Progenitor cell of endocrine pancreas (in vitro differentiated cells): ENCODE results near the gene NAGLU. TPM values are rescaled to one million over a fixed set of nuclear protein-coding genes. Genes with fewer than 3 reads are reported as not detected.
A peak's percentile ranks its signal among the peaks of the same experiment; 100 is the strongest.

ENCODE experiments used
- DNase-seq: peaks from one replicate; pipeline ENCODE4 v3.0.0; 2021; ENCODE audit warnings: low spot score; ENCODE audit not compliant: unreplicated experiment
- H3K27ac Mint-ChIP-seq: 2 replicates; pipeline ENCODE4 v1.8.0; 2021; ENCODE audit warnings: mild to moderate bottlenecking, moderate library complexity, mixed read lengths
- H3K27me3 Mint-ChIP-seq: 2 replicates; pipeline ENCODE4 v1.8.0; 2021; ENCODE audit warnings: mixed read lengths
- H3K36me3 Mint-ChIP-seq: 2 replicates; pipeline ENCODE4 v1.8.0; 2022; ENCODE audit warnings: mixed read lengths; ENCODE audit not compliant: insufficient read depth
- H3K4me1 Mint-ChIP-seq: 2 replicates; pipeline ENCODE4 v1.8.0; 2021; ENCODE audit warnings: low read depth, mixed read lengths
- H3K4me3 Mint-ChIP-seq: 2 replicates; pipeline ENCODE4 v1.8.0; 2021; ENCODE audit warnings: low read depth, mild to moderate bottlenecking, moderate library complexity, mixed read lengths
- H3K9me3 Mint-ChIP-seq: 2 replicates; pipeline ENCODE4 v1.8.0; 2021; ENCODE audit warnings: low read depth, mixed read lengths
- total RNA-seq: library from RNA; stranded (reverse); gene quantifications from 2 replicates; pipeline ENCODE4 v1.2.1, GENCODE V29; 2021
- TF ChIP-seq, protein P1 (sequence below): fragments of 200-600 bp; sonication (generic); IDR thresholded peaks from one replicate; pipeline ENCODE4 v1.5.0; 2021; ENCODE audit warnings: antibody characterized with exemption, mild to moderate bottlenecking; ENCODE audit not compliant: unreplicated experiment

NAGLU gene
- total RNA-seq, 1 donor from 2014 or later = 19.0 TPM

GRCh38 chr17:42520540-42520951 is 15.5 kb upstream of the NAGLU start:
- peaks cover 32% of the 10 kb centered on the region for H3K36me3 Mint-ChIP-seq
- H3K4me3 Mint-ChIP-seq = no peak overlapping the region
- TF ChIP-seq, protein P1, sequence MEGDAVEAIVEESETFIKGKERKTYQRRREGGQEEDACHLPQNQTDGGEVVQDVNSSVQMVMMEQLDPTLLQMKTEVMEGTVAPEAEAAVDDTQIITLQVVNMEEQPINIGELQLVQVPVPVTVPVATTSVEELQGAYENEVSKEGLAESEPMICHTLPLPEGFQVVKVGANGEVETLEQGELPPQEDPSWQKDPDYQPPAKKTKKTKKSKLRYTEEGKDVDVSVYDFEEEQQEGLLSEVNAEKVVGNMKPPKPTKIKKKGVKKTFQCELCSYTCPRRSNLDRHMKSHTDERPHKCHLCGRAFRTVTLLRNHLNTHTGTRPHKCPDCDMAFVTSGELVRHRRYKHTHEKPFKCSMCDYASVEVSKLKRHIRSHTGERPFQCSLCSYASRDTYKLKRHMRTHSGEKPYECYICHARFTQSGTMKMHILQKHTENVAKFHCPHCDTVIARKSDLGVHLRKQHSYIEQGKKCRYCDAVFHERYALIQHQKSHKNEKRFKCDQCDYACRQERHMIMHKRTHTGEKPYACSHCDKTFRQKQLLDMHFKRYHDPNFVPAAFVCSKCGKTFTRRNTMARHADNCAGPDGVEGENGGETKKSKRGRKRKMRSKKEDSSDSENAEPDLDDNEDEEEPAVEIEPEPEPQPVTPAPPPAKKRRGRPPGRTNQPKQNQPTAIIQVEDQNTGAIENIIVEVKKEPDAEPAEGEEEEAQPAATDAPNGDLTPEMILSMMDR = peak; percentile 49
- H3K9me3 Mint-ChIP-seq = no peaks in the 10 kb centered on the region
- H3K27ac Mint-ChIP-seq = peak overlapping the region; percentile 90
- DNase-seq = no peak
- no peaks in the 10 kb centered on the region for H3K27me3 Mint-ChIP-seq
- peaks cover 25% of the 10 kb centered on the region for H3K4me1 Mint-ChIP-seq

DNA sequence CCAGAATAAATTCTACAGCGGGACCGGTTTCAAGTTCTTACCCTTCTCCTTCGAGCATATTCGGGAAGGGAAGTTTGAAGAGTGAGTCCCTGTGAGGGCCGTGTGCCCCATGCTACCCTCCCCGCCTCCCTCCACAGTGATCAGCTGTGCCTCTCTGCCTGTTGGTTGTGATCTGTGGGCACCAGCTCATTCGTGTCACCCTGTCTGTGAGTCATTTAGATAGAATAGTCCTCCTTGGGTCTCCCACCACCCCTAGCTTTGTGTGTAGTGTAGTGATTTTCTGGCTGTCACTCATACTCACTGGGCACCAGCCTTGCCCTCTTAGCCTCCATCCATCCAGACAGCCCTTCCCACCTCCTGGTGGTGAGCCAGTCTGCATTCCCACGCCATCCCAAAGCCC is 15.0 kb upstream of the NAGLU start:
- DNase-seq = no peak
- TF ChIP-seq, protein P1 = no peak
- H3K27ac Mint-ChIP-seq = peak overlapping the region; percentile 3
- no peak overlapping the region for H3K4me3 Mint-ChIP-seq
- no peaks in the 10 kb centered on the region for H3K9me3 Mint-ChIP-seq
- H3K27me3 Mint-ChIP-seq = no peaks in the 10 kb centered on the region
- peaks cover 30% of the 10 kb centered on the region for H3K36me3 Mint-ChIP-seq
- H3K4me1 Mint-ChIP-seq = peaks cover 25% of the 10 kb centered on the region

DNA sequence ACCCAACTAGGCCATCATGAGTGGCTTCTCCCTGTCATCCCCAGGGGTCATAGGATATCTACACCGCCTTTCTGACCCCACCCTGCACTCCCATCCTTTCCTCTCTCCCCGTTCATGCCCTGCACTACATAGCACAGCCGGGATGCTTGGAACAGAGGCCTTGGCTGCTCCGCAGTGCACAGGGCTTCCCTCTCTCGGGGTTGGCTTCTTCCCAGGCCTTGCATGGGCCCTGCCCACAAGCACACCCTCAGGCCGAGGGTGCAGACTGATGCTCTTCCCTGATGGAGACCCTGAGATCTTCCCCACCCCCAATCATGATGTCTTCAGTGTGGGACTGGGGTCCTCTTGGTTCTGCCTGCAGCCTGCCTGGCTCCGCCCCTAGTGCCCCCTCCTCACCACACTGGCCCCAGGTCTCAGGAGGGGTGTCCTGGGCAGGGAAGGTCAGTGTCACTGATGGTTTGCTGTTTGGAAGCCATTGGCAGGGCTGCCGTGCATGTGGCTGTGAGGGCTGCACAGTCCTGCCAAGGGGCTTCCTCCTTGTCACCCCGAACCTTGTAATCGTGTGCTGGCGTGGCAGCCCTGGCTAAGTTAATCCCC is 14.3 kb upstream of the NAGLU start:
- no peak for DNase-seq
- TF ChIP-seq, protein P1 = no peak
- Mint-ChIP-seq H3K27ac (no peak overlapping the region), H3K36me3 (peaks cover 25% of the 10 kb centered on the region), H3K4me1 (peaks cover 25% of the 10 kb centered on the region), H3K4me3 (no peak overlapping the region), H3K9me3 (no peaks in the 10 kb centered on the region), H3K27me3 (no peaks in the 10 kb centered on the region)

GRCh38 chr17:42522263-42522790 is 13.7 kb upstream of the NAGLU start:
- no peak for DNase-seq
- H3K4me1 Mint-ChIP-seq = peaks cover 26% of the 10 kb centered on the region
- TF ChIP-seq, protein P1 = no peak
- H3K9me3 Mint-ChIP-seq = no peaks in the 10 kb centered on the region
- no peak overlapping the region for H3K4me3 Mint-ChIP-seq
- H3K27me3 Mint-ChIP-seq = no peaks in the 10 kb centered on the region
- no peak overlapping the region for H3K27ac Mint-ChIP-seq
- H3K36me3 Mint-ChIP-seq = peaks cover 25% of the 10 kb centered on the region

DNA sequence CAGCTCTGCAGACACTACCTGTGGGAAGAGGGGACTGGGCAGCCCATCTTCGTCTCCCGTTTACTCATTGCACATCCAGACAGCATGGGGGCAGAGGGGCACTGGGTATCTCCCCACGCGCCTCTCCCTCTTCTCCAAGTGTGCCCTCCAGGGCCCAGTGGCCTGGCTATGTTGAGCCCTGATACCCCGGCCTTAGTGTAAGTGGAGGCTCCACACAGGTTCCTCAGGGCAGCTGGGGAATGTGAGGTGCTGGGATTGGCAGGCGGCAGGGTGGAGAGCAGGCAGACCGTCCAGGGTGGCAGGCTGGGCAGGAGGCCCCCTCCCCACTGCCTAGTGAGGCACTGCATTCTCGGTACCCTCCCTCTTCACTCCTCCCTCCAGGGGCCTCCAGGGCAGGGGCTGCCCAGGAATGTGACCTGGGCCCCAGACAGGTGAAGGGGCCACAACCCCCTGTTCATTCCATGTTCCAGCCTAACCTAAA is 13.2 kb upstream of the NAGLU start:
- no peak for DNase-seq
- H3K9me3 Mint-ChIP-seq = no peaks in the 10 kb centered on the region
- H3K4me1 Mint-ChIP-seq = peaks cover 27% of the 10 kb centered on the region
- no peak overlapping the region for H3K27ac Mint-ChIP-seq
- H3K36me3 Mint-ChIP-seq = peaks cover 20% of the 10 kb centered on the region
- H3K4me3 Mint-ChIP-seq = no peak overlapping the region
- H3K27me3 Mint-ChIP-seq = no peaks in the 10 kb centered on the region
- TF ChIP-seq, protein P1 = no peak
